GM12873 (cell line): ENCODE results near the gene GPHA2.
A peak's percentile ranks its signal among the peaks of the same experiment; 100 is the strongest.

Experiments
- CTCF ChIP-seq: IDR thresholded peaks from 2 replicates; pipeline ENCODE4 v1.5.1; 2012; ENCODE audit warnings: low read depth, mild to moderate bottlenecking, moderate library complexity, low read length, control low read depth; ENCODE audit not compliant: insufficient read depth; ENCODE audit errors: missing control alignments

The GPHA2 gene

GRCh38 chr11:64898541-64898940 lies 37.2 kb downstream of the GPHA2 start:
- no peak for TF ChIP-seq CTCF

- TF ChIP-seq CTCF = no peak
Observed at GRCh38 chr11:64898076-64898445, 37.6 kb downstream of the GPHA2 start.

- no peak for TF ChIP-seq CTCF
Observed at GRCh38 chr11:64897381-64898075, 38.2 kb downstream of the GPHA2 start.

- no peak for TF ChIP-seq CTCF
Observed at GRCh38 chr11:64896448-64897022, 39.2 kb downstream of the GPHA2 start.

GRCh38 chr11:64894812-64895452 lies 40.8 kb downstream of the GPHA2 start:
- TF ChIP-seq CTCF = no peak

GRCh38 chr11:64894070-64894811 lies 41.5 kb downstream of the GPHA2 start:
- peak; percentile 94 for TF ChIP-seq CTCF

- peak; percentile 4 for TF ChIP-seq CTCF
Observed at GRCh38 chr11:64893194-64894069, 42.3 kb downstream of the GPHA2 start.
